Transverse colon (tissue), 4 donors: ENCODE results near the gene MYH7. TPM values are rescaled to one million over a fixed set of nuclear protein-coding genes. Genes with fewer than 3 reads are reported as not detected.
"Not testable (repeated sequence)": the region's sequence is repeated elsewhere in the genome, so short reads cannot be mapped to it uniquely, and the experiment has no call there.

Source experiments
- DNase-seq: peaks from one replicate; pipeline ENCODE4 v3.0.0-alpha.2; 2019
- H3K27ac ChIP-seq, 4 donors: fragments of 200-600 bp; sonication (generic); 2 replicates each; pipeline ENCODE4 v1.5.1; 2016 to 2018; ENCODE audit warnings: inconsistent platforms in 4 of 4
- H3K27me3 ChIP-seq: fragments of 200-600 bp; sonication (generic); 2 replicates; pipeline ENCODE4 v1.5.1; 2017; ENCODE audit warnings: inconsistent platforms
- H3K36me3 ChIP-seq, 4 donors: fragments of 200-600 bp; sonication (generic); 2 replicates each; pipeline ENCODE4 v1.5.1; 2017 to 2019; ENCODE audit warnings: inconsistent platforms in 4 of 4
- H3K4me1 ChIP-seq, 4 donors: fragments of 200-600 bp; sonication (generic); 2 replicates each; pipeline ENCODE4 v1.5.1; 2017 to 2020; ENCODE audit warnings: inconsistent platforms in 4 of 4
- H3K4me3 ChIP-seq, 4 donors: fragments of 200-600 bp; sonication (generic); 1 replicate in 1 of 4; 2 replicates in 3 of 4; pipeline versions ENCODE4 v1.5.1 to v1.6.1; 2017 to 2019; ENCODE audit warnings: inconsistent platforms in 4 of 4
- H3K9me3 ChIP-seq, 2 donors: fragments of 200-600 bp; sonication (generic); 2 replicates each; pipeline ENCODE4 v1.5.1; 2017 to 2019; ENCODE audit warnings: inconsistent platforms in 2 of 2
- EP300 ChIP-seq: sonication (generic); formaldehyde crosslinking; IDR thresholded peaks from one replicate; pipeline ENCODE4 v1.6.1; 2017; ENCODE audit warnings: antibody characterized with exemption, low read depth
- POLR2A ChIP-seq: fragments of 450-650 bp; IDR thresholded peaks from one replicate; pipeline ENCODE4 v1.6.1; 2016; ENCODE audit warnings: antibody characterized with exemption, mild to moderate bottlenecking, moderate library complexity
- POLR2AphosphoS5 ChIP-seq, 3 donors: sonication (generic); formaldehyde crosslinking; IDR thresholded peaks; one replicate each; pipeline ENCODE4 v1.6.1; 2016; ENCODE audit warnings: antibody characterized with exemption in 3 of 3
- WGBS, 2 donors: methylation state at CpG; one replicate each; pipeline ENCODE4 v1.1.5; 2018; ENCODE audit warnings: low coverage in 1 of 2; 5-methylcytosine and 5-hydroxymethylcytosine counted together
- in situ Hi-C, 4 donors: fragments of 200-750 bp; cut with MboI; loops; one replicate each; pipeline versions ENCODE4 v1.15.0 to v1.15.1; 2017; ENCODE audit warnings: low sequenced_read_pairs in 3 of 4, low pct_ligation_motif_present in 1 of 4, low pct_unique_long_range_greater_than_20kb in 1 of 4
- intact Hi-C: fragments of 100-400 bp; cut with DNase I; formaldehyde crosslinking; loops from one replicate; pipeline ENCODE4 v1.15.1; 2023; ENCODE audit warnings: low total_unique reads
- total RNA-seq, 4 donors: library from RNA; depleted of rRNA; stranded (reverse); fragments of >200 nt; gene quantifications; one replicate each; pipeline ENCODE4 v1.1.0, GENCODE V29; 2016
- TF ChIP-seq, protein P1 (sequence below), 5 experiments: fragments of 200-600 bp in 3 of 5; fragments of 450-650 bp in 2 of 5; sonication (generic) in 3 of 5; IDR thresholded peaks; 1 replicate in 2 of 5; 2 replicates in 3 of 5; pipeline ENCODE4 v1.5.1; 2016 to 2017; ENCODE audit warnings: antibody characterized with exemption in 5 of 5, inconsistent platforms in 3 of 5, mild to moderate bottlenecking in 2 of 5, moderate library complexity in 1 of 5

MYH7 gene
- total RNA-seq, 4 donors from 2014 or later, result 0.64 to 2.9 TPM; not detected in 2

DNA sequence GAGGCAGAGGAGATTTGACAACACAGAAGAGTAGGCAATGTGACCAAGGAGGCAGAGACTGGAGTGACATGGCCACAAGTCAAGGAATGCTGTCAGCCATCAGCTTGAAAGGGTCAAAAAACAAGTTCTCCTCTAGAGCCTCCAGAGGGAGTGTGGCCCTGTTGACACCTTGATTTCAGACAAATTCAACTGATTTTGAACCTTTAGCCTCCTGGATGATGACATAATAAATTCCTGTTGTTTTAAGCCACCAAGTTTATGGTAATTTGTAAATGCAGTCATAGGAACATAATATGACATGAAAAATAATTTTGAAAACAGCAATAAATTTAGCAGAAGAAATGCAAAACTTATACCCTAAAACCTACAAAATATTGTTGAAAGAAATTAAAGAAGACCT, 25.5 kb upstream of the MYH7 start:
- Histone ChIP-seq H3K4me1 (peaks cover 0 to 7% (median 1%) of the 10 kb centered on the region in 4 donors), H3K4me3 (no peak overlapping the region), H3K27ac (no peak overlapping the region), H3K9me3 (no peaks in the 10 kb centered on the region), H3K27me3 (no peaks in the 10 kb centered on the region), H3K36me3 (no peaks in the 10 kb centered on the region)
- intact Hi-C loops (no loop called here), in situ Hi-C loops (no loop called here)
- no peak for TF ChIP-seq POLR2A
- no peak for TF ChIP-seq EP300
- no peak for TF ChIP-seq POLR2AphosphoS5 (IDR thresholded peaks at IDR 0.05)
- TF ChIP-seq, protein P1, sequence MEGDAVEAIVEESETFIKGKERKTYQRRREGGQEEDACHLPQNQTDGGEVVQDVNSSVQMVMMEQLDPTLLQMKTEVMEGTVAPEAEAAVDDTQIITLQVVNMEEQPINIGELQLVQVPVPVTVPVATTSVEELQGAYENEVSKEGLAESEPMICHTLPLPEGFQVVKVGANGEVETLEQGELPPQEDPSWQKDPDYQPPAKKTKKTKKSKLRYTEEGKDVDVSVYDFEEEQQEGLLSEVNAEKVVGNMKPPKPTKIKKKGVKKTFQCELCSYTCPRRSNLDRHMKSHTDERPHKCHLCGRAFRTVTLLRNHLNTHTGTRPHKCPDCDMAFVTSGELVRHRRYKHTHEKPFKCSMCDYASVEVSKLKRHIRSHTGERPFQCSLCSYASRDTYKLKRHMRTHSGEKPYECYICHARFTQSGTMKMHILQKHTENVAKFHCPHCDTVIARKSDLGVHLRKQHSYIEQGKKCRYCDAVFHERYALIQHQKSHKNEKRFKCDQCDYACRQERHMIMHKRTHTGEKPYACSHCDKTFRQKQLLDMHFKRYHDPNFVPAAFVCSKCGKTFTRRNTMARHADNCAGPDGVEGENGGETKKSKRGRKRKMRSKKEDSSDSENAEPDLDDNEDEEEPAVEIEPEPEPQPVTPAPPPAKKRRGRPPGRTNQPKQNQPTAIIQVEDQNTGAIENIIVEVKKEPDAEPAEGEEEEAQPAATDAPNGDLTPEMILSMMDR (IDR thresholded peaks at IDR 0.05), result no peak
- DNase-seq, result no peak

DNA sequence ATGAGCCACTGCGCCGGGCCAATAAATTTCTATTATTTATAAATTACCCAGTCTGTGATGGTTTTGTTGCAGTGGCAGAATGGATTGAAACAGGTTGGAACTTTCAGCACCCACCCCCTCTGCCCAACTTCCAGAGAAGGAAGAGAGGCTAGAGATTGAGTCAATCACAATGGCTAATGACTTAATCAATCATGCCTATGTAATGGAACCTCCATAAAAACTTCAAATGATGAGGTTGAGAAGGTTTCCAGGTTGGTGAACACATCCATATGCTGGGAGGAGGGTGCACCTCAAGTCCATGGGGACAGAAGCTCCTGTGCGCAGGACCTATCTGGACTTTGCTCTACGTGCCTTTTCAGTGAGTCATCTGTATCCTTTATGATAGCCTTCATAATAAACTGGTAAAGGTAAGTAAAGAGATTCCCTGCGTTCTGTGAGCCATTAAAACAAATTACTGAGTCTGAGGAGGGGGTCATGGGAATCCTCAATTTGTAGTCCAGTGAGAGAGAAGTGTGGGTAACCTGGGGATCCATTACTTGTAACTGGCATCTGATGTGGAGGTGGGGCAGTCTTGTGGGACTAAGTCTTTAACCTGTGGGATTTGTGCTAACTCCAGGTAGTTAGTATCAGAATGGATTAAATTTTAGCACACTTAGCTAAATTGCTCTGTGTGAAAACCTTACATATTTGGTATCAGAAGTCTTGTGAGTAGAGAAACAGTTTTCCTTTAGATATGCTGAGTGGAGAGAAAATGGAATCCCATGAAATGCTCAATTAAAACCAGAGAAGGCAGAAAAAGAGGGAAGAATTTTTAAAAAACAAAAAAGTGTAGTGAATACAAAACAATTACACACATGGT, 22.4 kb upstream of the MYH7 start:
- in situ Hi-C loops, result no loop called here
- peaks cover 0 to 7% (median 1%) of the 10 kb centered on the region in 4 donors for H3K4me1 ChIP-seq
- peak; percentile 61 for DNase-seq

DNA sequence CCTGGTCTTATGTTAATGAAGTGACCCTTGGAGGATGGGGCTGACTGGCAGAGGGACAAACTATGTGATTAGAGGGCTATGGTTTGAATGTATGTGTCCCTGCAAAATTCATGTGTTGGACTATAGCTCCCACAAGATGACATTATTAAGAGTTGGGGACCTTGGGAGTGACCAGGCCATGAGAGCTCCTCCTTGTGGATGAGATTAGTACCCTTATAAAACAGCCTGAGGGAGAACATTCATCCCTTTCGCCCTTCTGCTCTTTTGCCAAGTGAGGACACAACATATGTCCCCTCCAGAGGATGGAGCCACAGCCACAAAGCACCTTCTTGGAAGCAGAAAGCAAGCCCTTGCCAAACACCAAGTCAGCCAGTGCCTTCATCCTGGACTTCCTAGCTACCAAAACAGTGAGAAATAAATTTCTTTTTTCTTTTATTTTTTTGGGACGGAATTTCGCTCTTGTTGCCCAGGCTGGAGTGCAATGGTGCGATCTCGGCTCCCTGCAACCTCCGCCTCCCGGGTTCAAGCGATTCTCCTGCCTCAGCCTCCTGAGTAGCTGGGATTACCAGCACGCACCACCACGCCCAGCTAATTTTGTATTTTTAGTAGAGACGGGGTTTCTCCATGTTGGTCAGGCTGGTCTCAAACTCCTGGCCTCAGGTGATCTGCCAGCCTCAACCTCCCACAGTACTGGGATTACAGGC, 21.6 kb upstream of the MYH7 start:
- H3K4me3 ChIP-seq, DNase-seq, H3K36me3 ChIP-seq, H3K27ac ChIP-seq, H3K9me3 ChIP-seq, H3K27me3 ChIP-seq, in situ Hi-C loops, intact Hi-C loops, H3K4me1 ChIP-seq: not testable (repeated sequence)
- 91% methylated on average over 11 of the region's 11 CpGs; no CpG with 5 or more reads in 1 of the 2 donors for WGBS, 2 donors

More for the DNA sequence above, 22.4 kb upstream of the MYH7 start:
- 61 to 70% methylated on average over 3 to 5 of the region's 5 CpGs for WGBS, 2 donors
- H3K36me3 ChIP-seq, result no peaks in the 10 kb centered on the region
- H3K27me3 ChIP-seq, result no peaks in the 10 kb centered on the region
- no peaks in the 10 kb centered on the region for H3K9me3 ChIP-seq
- intact Hi-C loops, result no loop called here
- no peak overlapping the region for H3K4me3 ChIP-seq
- H3K27ac ChIP-seq, result peak overlapping the region in 3 of 4 donors; percentile 34 to 48 (median 47)
- TF ChIP-seq POLR2A, result no peak
- peak in 2 of 3 donors; percentile 44 to 59 for TF ChIP-seq POLR2AphosphoS5 (IDR thresholded peaks at IDR 0.05)

DNA sequence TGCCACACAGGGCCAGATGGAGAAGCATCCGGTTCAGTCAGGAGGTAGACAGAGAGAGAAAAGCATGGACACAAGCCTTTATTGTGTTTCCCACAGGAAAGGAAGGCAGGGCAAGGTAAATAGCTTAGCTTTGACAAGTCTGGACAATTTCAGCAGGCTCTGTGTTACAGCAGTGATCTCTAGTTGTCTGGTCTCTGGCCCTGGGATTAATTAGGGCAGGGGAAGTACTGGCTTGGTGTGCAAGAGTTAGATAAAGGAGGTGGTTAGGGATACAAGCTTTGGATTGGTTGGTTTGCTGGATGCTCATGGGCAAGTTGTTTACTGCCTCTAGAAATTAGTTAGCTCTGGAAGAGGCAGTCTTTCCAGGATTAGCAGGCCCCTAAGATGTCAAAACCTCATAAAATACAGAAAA, 19.0 kb upstream of the MYH7 start:
- H3K9me3 ChIP-seq, result no peaks in the 10 kb centered on the region
- intact Hi-C loops (no loop called here), in situ Hi-C loops (no loop called here)
- DNase-seq, result no peak
- no peak overlapping the region for H3K27ac ChIP-seq
- H3K4me3 ChIP-seq, result no peak overlapping the region
- H3K27me3 ChIP-seq, result peaks cover 5% of the 10 kb centered on the region
- TF ChIP-seq POLR2A (no peak), POLR2AphosphoS5 (IDR thresholded peaks at IDR 0.05) (no peak), EP300 (no peak)
- TF ChIP-seq, protein P1 (IDR thresholded peaks at IDR 0.05), result no peak
- peaks cover 0 to 7% (median 1%) of the 10 kb centered on the region in 4 donors for H3K4me1 ChIP-seq
- 26 to 33% methylated on average over 1 of the region's 1 CpG for WGBS, 2 donors
- H3K36me3 ChIP-seq, result no peaks in the 10 kb centered on the region

DNA sequence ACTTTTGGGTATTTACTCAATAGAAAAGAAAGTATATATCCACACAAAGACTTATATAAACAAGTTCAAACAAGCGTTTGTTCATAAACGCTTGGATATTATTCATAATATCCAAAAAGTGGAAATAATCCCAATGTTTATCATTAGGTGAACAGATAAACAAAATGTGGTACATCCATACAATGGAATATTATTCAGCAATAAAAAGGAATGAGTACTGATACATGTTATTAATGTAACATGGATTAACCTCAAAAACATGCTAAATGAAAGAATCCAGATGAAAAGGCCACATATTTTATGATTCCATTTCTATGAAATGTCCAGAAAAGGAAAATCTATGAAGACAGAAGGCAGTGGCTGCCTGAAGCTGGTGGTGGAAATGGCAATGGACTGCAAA, 16.8 kb upstream of the MYH7 start:
- in situ Hi-C loops, result no loop called here
- Histone ChIP-seq H3K4me1 (peaks cover 3 to 13% (median 10%) of the 10 kb centered on the region in 4 donors), H3K4me3 (no peak overlapping the region), H3K27me3 (peaks cover 5% of the 10 kb centered on the region), H3K36me3 (no peaks in the 10 kb centered on the region), H3K9me3 (no peaks in the 10 kb centered on the region), H3K27ac (no peak overlapping the region)
- TF ChIP-seq POLR2AphosphoS5 (IDR thresholded peaks at IDR 0.05) (no peak), EP300 (no peak), POLR2A (no peak)
- TF ChIP-seq, protein P1 (IDR thresholded peaks at IDR 0.05), result no peak
- intact Hi-C loops, result no loop called here
- DNase-seq, result no peak
- 76 to 87% methylated on average over 2 of the region's 2 CpGs for WGBS, 2 donors
